Activated T-helper 1 cell treated with anti-CD3 and anti-CD28 coated beads, Interleukin-12 subunit alpha, Interleukin-12 subunit beta, Interleukin-2, Interleukin-4 antibody, amounts not matched to agents 30 ng/mL and 10 ng/mL and 1 ng/mL, durations not matched to agents 14 hours and 24 hours and 36 hours (primary cell): Measurements from ENCODE around the gene CAPG. TPM values are rescaled to one million over a fixed set of nuclear protein-coding genes. Genes with fewer than 3 reads are reported as not detected.

Source experiments
- DNase-seq: peaks from one replicate; pipeline ENCODE4 v3.0.0; 2021; ENCODE audit warnings: low spot score
- H3K27ac Mint-ChIP-seq: one replicate; pipeline ENCODE4 v1.8.0; 2021; ENCODE audit warnings: mild to moderate bottlenecking, mixed read lengths
- H3K27me3 Mint-ChIP-seq: one replicate; pipeline ENCODE4 v1.8.0; 2022; ENCODE audit warnings: mild to moderate bottlenecking, moderate library complexity, mixed read lengths; ENCODE audit not compliant: insufficient read depth
- H3K36me3 Mint-ChIP-seq: one replicate; pipeline ENCODE4 v1.8.0; 2021; ENCODE audit warnings: low read depth, mixed read lengths
- H3K4me1 Mint-ChIP-seq: one replicate; pipeline ENCODE4 v1.8.0; 2021; ENCODE audit warnings: low read depth, mixed read lengths
- H3K4me3 Mint-ChIP-seq: one replicate; pipeline ENCODE4 v1.8.0; 2021; ENCODE audit warnings: mild to moderate bottlenecking, moderate library complexity, mixed read lengths
- H3K9me3 Mint-ChIP-seq: one replicate; pipeline ENCODE4 v1.8.0; 2021; ENCODE audit warnings: mixed read lengths
- intact Hi-C: fragments of 100-400 bp; cut with micrococcal nuclease; formaldehyde crosslinking; loops from one replicate; pipeline ENCODE4 v1.15.1; 2024
- total RNA-seq: library from RNA; stranded (reverse); gene quantifications from 2 replicates; pipeline ENCODE4 v1.2.3, GENCODE V29; 2022

Gene CAPG
- total RNA-seq, 1 donor from 2014 or later = 35.5 TPM

- no peak overlapping the region for H3K27ac Mint-ChIP-seq
- no peak overlapping the region for H3K4me3 Mint-ChIP-seq
- H3K36me3 Mint-ChIP-seq = peaks cover 33% of the 10 kb centered on the region
- no peak for DNase-seq
- H3K27me3 Mint-ChIP-seq = no peaks in the 10 kb centered on the region
- peaks cover 2% of the 10 kb centered on the region for H3K4me1 Mint-ChIP-seq
- H3K9me3 Mint-ChIP-seq = no peaks in the 10 kb centered on the region
- intact Hi-C loops = no loop called here
Observed at GRCh38 chr2:85347599-85347998, 62.6 kb downstream of the CAPG start.

Other genes with a start within 250 kb of the CAPG start
- 102 and 104 TPM in 2 replicates for gene TGOLN2, start 82.4 kb downstream of the CAPG start, total RNA-seq
- gene RETSAT, start 55.8 kb downstream of the CAPG start, total RNA-seq = 23.4 and 25.9 TPM in 2 replicates
- gene ELMOD3, start 55.6 kb downstream of the CAPG start, total RNA-seq = 13.8 and 15.9 TPM in 2 replicates
- 0.34 and 0.70 TPM in 2 replicates for gene SH2D6, start 8.3 kb upstream of the CAPG start, total RNA-seq
- 461 and 480 TPM in 2 replicates for gene MAT2A, start 128.8 kb upstream of the CAPG start, total RNA-seq
- gene GGCX, start 151.1 kb upstream of the CAPG start, total RNA-seq = 26.2 and 28.3 TPM in 2 replicates
- gene VAMP8, start 167.2 kb upstream of the CAPG start, total RNA-seq = 86.1 and 89.6 TPM in 2 replicates
- gene VAMP5, start 174.1 kb upstream of the CAPG start, total RNA-seq = 31.7 and 40.0 TPM in 2 replicates
- gene RNF181, start 185.4 kb upstream of the CAPG start, total RNA-seq = 111 and 116 TPM in 2 replicates
- 7.0 and 8.9 TPM in 2 replicates for gene TMEM150A, start 192.3 kb upstream of the CAPG start, total RNA-seq
- gene C2orf68, start 201.7 kb upstream of the CAPG start, total RNA-seq = 36.3 and 36.7 TPM in 2 replicates
- gene USP39, start 205.8 kb upstream of the CAPG start, total RNA-seq = 90.2 and 93.1 TPM in 2 replicates